HL-60 (cell line): ENCODE measurements around the gene SLC1A5.

Experiments
- DNase-seq, 2 experiments: peaks; one replicate each; pipeline ENCODE4 v3.0.0-alpha.2; 2010 to 2020; ENCODE audit warnings: low read depth in 1 of 2, low spot score in 1 of 2
- H3K27ac ChIP-seq: fragments of 250-450 bp; sonication (Bioruptor Pico); replicated peaks from 2 replicates; pipeline ENCODE4 v1.5.1; 2020; ENCODE audit warnings: mild to moderate bottlenecking, moderate library complexity
- H3K27me3 ChIP-seq: fragments of 250-450 bp; sonication (Bioruptor Pico); 2 replicates; pipeline ENCODE4 v1.5.1; 2021; ENCODE audit warnings: mild to moderate bottlenecking, moderate library complexity; ENCODE audit not compliant: insufficient read depth, poor library complexity, severe bottlenecking
- H3K4me3 ChIP-seq: replicated peaks from 2 replicates; pipeline ENCODE4 v1.5.1; 2011; ENCODE audit warnings: mild to moderate bottlenecking, control low read depth, low read length; ENCODE audit not compliant: insufficient read depth
- GABPA ChIP-seq: IDR thresholded peaks from 2 replicates; pipeline ENCODE4 v1.6.1; 2012; ENCODE audit warnings: low read depth
- POLR2AphosphoS5 ChIP-seq: IDR thresholded peaks from 2 replicates; pipeline ENCODE4 v1.6.1; 2012; ENCODE audit warnings: low read depth
- SPI1 ChIP-seq: IDR thresholded peaks from 2 replicates; pipeline ENCODE4 v1.6.1; 2012; ENCODE audit warnings: low read depth, mild to moderate bottlenecking, borderline replicate concordance
- TF ChIP-seq, protein P1 (sequence below): IDR thresholded peaks from 2 replicates; pipeline ENCODE4 v1.6.1; 2012; ENCODE audit warnings: low read depth; ENCODE audit not compliant: insufficient replicate concordance
- TF ChIP-seq, protein P2 (sequence below): IDR thresholded peaks from one replicate; pipeline ENCODE4 v1.5.1; 2011; ENCODE audit warnings: low read length, control low read depth, inconsistent platforms; ENCODE audit not compliant: insufficient read depth

Gene SLC1A5

DNA sequence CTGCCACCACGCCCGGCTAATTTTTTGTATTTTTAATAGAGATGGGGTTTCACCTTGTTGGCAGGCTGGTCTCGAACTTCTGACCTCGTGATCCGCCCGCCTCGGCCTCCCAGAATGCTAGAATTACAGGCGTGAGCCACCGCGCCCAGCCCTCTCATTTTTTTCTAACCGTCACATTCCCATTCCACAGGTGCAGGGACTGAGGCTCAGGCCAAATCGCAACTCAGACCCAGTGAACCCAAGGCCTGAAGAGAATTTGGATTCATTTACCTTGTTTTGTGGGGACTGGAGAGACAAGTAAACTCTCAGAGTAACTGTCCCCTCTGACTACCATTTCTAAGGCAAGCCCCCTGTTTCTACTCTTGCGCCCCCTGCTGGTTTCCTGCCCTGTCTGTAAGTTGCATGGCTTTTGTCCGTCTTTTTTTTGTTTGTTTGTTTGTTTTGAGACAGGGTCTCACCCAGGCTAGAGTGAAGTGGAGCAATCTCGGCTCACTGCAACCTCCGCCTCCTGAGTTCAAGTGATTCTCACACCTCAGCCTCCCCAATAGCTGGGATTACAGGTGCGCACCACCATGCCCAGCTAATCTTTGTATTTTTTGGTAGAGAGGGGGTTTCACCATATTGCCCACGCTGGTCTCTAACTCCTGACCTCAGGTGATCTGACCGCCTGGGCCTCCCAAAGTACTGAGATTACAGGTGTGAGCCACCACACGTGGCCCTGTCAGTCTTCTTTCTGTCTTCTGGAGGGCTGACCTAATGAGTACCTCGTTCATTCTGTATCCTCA, 39.9 kb downstream of the SLC1A5 start:
- TF ChIP-seq, protein P1, sequence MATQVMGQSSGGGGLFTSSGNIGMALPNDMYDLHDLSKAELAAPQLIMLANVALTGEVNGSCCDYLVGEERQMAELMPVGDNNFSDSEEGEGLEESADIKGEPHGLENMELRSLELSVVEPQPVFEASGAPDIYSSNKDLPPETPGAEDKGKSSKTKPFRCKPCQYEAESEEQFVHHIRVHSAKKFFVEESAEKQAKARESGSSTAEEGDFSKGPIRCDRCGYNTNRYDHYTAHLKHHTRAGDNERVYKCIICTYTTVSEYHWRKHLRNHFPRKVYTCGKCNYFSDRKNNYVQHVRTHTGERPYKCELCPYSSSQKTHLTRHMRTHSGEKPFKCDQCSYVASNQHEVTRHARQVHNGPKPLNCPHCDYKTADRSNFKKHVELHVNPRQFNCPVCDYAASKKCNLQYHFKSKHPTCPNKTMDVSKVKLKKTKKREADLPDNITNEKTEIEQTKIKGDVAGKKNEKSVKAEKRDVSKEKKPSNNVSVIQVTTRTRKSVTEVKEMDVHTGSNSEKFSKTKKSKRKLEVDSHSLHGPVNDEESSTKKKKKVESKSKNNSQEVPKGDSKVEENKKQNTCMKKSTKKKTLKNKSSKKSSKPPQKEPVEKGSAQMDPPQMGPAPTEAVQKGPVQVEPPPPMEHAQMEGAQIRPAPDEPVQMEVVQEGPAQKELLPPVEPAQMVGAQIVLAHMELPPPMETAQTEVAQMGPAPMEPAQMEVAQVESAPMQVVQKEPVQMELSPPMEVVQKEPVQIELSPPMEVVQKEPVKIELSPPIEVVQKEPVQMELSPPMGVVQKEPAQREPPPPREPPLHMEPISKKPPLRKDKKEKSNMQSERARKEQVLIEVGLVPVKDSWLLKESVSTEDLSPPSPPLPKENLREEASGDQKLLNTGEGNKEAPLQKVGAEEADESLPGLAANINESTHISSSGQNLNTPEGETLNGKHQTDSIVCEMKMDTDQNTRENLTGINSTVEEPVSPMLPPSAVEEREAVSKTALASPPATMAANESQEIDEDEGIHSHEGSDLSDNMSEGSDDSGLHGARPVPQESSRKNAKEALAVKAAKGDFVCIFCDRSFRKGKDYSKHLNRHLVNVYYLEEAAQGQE = no peak
- TF ChIP-seq SPI1 = no peak
- TF ChIP-seq, protein P2, sequence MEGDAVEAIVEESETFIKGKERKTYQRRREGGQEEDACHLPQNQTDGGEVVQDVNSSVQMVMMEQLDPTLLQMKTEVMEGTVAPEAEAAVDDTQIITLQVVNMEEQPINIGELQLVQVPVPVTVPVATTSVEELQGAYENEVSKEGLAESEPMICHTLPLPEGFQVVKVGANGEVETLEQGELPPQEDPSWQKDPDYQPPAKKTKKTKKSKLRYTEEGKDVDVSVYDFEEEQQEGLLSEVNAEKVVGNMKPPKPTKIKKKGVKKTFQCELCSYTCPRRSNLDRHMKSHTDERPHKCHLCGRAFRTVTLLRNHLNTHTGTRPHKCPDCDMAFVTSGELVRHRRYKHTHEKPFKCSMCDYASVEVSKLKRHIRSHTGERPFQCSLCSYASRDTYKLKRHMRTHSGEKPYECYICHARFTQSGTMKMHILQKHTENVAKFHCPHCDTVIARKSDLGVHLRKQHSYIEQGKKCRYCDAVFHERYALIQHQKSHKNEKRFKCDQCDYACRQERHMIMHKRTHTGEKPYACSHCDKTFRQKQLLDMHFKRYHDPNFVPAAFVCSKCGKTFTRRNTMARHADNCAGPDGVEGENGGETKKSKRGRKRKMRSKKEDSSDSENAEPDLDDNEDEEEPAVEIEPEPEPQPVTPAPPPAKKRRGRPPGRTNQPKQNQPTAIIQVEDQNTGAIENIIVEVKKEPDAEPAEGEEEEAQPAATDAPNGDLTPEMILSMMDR = peak; percentile 45
- no peak for TF ChIP-seq POLR2AphosphoS5
- no peak overlapping the region for H3K27ac ChIP-seq
- no peaks in the 10 kb centered on the region for H3K27me3 ChIP-seq
- DNase-seq = peak in 1 of 2 experiments; percentile 72
- no peak overlapping the region for H3K4me3 ChIP-seq

DNA sequence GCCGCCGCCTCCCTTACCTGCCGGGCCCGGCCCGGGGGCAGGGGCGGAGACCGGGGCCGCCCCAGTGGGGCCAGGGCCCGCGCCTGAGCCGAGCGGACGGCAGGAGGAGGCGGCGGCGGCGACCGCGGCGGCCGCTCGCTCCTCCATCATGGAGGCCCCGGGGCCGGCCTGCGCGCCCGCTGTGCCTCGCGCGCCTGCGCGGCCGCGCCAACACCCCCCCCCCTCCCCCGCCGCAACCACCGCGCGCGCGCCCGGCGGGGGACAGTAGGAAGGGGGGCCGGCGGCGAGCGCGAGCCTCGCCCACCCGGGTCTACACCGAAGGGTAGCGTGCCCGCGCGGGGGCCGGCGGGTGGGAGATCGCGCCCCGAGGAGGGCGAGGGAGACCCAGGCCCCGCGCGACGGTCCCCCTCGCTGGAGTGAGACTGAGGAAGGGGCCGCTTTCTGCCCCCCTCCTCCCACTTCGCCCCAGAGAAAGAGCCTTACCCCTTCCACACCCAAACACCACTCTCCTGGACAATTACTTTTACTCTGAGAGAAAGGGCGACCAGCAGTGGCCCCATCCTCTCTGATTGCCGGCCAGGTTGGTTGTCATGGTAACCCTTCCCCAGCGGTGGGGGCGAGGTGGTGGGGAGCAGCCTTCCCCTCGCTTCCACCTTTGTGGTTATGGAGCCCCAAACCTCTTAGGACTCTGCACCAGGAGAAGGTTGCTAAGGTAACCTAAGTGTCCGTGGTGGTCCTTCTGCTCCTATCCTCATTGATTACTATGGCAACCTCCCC, 41.9 kb downstream of the SLC1A5 start, which contains the start of gene STRN4:
Gene STRN4, minus strand, starts transcription at position 170 of the 777 bp plus-strand sequence. Its CDS starts 20 bp downstream, at position 150.
- no peaks in the 10 kb centered on the region for H3K27me3 ChIP-seq
- TF ChIP-seq POLR2AphosphoS5 (no peak), GABPA (no peak), SPI1 (no peak)
- TF ChIP-seq, protein P1 = no peak
- TF ChIP-seq, protein P2 = no peak
- peak in 1 of 2 experiments; percentile 32 for DNase-seq
- peak within 1 kb of the TSS; percentile 68 for H3K27ac ChIP-seq
- H3K4me3 ChIP-seq = peak within 1 kb of the TSS; percentile 71

DNA sequence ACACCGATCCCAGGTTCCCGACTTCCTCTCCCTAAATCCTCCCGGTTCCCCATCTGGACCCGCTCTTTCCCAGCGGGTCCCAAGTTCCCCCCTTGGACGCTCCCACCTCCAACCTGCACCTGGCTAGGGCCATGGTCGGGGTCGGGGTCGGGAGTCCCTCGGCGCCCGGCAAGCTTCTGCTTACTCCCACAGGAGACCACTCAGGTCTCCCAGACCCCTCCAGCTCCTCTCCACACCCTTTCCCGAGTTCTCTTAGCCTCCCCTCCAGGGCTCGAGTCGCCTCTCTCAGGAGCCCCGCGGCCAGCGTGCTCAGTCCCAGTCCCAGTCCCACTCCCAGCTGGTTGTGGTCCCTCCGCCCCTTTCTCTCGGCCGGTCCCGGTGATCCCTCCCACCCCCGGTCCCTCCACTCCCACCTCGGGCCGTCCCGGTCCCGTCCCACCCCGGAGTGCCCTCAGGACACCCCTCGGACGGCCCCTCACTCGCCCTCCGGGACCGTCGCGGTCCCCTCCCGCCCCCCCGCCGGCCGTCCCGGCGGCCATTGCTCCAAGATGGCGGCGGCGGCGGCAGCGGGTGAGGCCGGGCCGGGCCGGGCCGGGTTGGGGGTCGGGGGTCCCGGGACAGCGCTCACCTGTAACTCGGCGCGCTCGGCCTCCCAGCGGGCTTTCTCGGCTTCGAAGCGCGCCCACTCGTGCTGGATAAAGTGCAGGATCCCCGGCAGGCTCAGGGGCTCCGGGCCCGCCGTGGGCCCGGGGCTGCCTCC, 42.7 kb downstream of the SLC1A5 start, which contains the start of gene FKRP:
Gene FKRP, plus strand, starts transcription at position 537 of the 760 bp plus-strand sequence. CDS start 9,394 bp downstream, outside the sequence.
- Histone ChIP-seq H3K27me3 (no peaks in the 10 kb centered on the region), H3K27ac (peak within 1 kb of the TSS; percentile 68), H3K4me3 (peak within 1 kb of the TSS; percentile 71)
- TF ChIP-seq POLR2AphosphoS5 = 0 out of 2 replicates have a peak, but pooled peaks have one; percentile 19
- TF ChIP-seq, protein P1 = peak; percentile 53
- TF ChIP-seq SPI1 = no peak
- TF ChIP-seq, protein P2 = no peak
- peak; percentile 14 to 45 for DNase-seq
